Germinal center (tissue), 1 donor: ENCODE measurements around the gene AGL.
A peak's percentile ranks its signal among the peaks of the same experiment; 100 is the strongest.
"Not testable (repeated sequence)": the region's sequence is repeated elsewhere in the genome, so short reads cannot be mapped to it uniquely, and the experiment has no call there.

Experiments
- DNase-seq: peaks from one replicate; pipeline ENCODE4 v3.0.0; 2012; ENCODE audit warnings: mixed read lengths, low spot score

The AGL gene

GRCh38 chr1:99943223-99943794 is 93.1 kb downstream of the AGL start:
- DNase-seq, result no peak

GRCh38 chr1:99944192-99944591 is 94.0 kb downstream of the AGL start:
- no peak for DNase-seq

GRCh38 chr1:99945174-99945573 is 95.0 kb downstream of the AGL start:
- no peak for DNase-seq

- no peak for DNase-seq
These were observed 100.3 kb downstream of the AGL start for GRCh38 chr1:99950486-99950885.

GRCh38 chr1:99952522-99952921 is 102.4 kb downstream of the AGL start:
- DNase-seq, result no peak

- DNase-seq, result no peak
These were observed 105.2 kb downstream of the AGL start for GRCh38 chr1:99955375-99955774.

- DNase-seq, result no peak
These were observed 106.6 kb downstream of the AGL start for GRCh38 chr1:99956755-99957154.

GRCh38 chr1:99957818-99958217 is 107.7 kb downstream of the AGL start:
- DNase-seq, result no peak

- not testable (repeated sequence) for DNase-seq
These were observed 109.1 kb downstream of the AGL start for GRCh38 chr1:99959189-99959705.

- DNase-seq, result not testable (repeated sequence)
These were observed 110.1 kb downstream of the AGL start for GRCh38 chr1:99960260-99960659.

- DNase-seq, result no peak
These were observed 113.1 kb downstream of the AGL start for GRCh38 chr1:99963041-99963795.

- no peak for DNase-seq
These were observed 114.6 kb downstream of the AGL start for GRCh38 chr1:99964806-99965205.

GRCh38 chr1:99965646-99966375 is 115.7 kb downstream of the AGL start:
- DNase-seq, result no peak

GRCh38 chr1:99968214-99968613 is 118.1 kb downstream of the AGL start:
- no peak for DNase-seq

GRCh38 chr1:99969260-99969728 is 119.1 kb downstream of the AGL start:
- DNase-seq, result peak; percentile 17

GRCh38 chr1:99969729-99970621 is 119.8 kb downstream of the AGL start, which contains the start of gene SLC35A3:
Gene SLC35A3, plus strand, starts transcription at chr1:99969996. Its CDS starts 23,559 bp downstream, at chr1:99993555.
- peak; percentile 84 for DNase-seq

GRCh38 chr1:99970713-99971255 is 120.6 kb downstream of the AGL start:
- DNase-seq, result no peak

- DNase-seq, result not testable (repeated sequence)
These were observed 121.9 kb downstream of the AGL start for GRCh38 chr1:99972066-99972465.
